Right lobe of liver (tissue), 6 donors: ENCODE data around the gene PON2. TPM values are rescaled to one million over a fixed set of nuclear protein-coding genes. Genes with fewer than 3 reads are reported as not detected.

Experiments used
- ATAC-seq, 4 donors: fragments of 200-7000 bp; cut with Tn5 transposase; one replicate each; pipeline ENCODE4 v1.9.1; 2020; ENCODE audit warnings: mild to moderate bottlenecking in 4 of 4, moderate library complexity in 4 of 4
- DNase-seq, 3 donors: peaks; one replicate each; pipeline ENCODE4 v3.0.0-alpha.2; 2020
- H3K27ac ChIP-seq, 3 donors: fragments of 200-600 bp; one replicate each; pipeline ENCODE4 v1.8.0; 2022
- H3K27me3 ChIP-seq, 2 donors: fragments of 200-600 bp; one replicate each; pipeline ENCODE4 v1.8.0; 2022
- H3K36me3 ChIP-seq, 4 donors: fragments of 200-600 bp; sonication (generic) in 1 of 4; one replicate each; pipeline versions ENCODE4 v1.5.1 to v1.8.0; 2017 to 2022; ENCODE audit warnings: control low read depth in 1 of 4
- H3K4me1 ChIP-seq, 4 donors: fragments of 200-600 bp; sonication (generic) in 1 of 4; one replicate each; pipeline versions ENCODE4 v1.5.1 to v1.8.0; 2017 to 2022; ENCODE audit warnings: control low read depth in 1 of 4
- H3K4me3 ChIP-seq, 3 donors: fragments of 200-600 bp; one replicate each; pipeline ENCODE4 v1.8.0; 2022
- H3K9me3 ChIP-seq, 4 donors: fragments of 200-600 bp; sonication (generic) in 1 of 4; one replicate each; pipeline versions ENCODE4 v1.5.1 to v1.8.0; 2017 to 2022; ENCODE audit warnings: control low read depth in 1 of 4
- CTCF ChIP-seq, 4 donors: fragments of 200-600 bp in 3 of 4; fragments of 450-650 bp in 1 of 4; IDR thresholded peaks; one replicate each; pipeline versions ENCODE4 v1.5.1 to v1.8.0; 2016 to 2022; ENCODE audit warnings: antibody characterized with exemption in 4 of 4, mild to moderate bottlenecking in 2 of 4
- POLR2A ChIP-seq: fragments of 450-650 bp; IDR thresholded peaks from one replicate; pipeline ENCODE4 v1.6.1; 2017; ENCODE audit warnings: antibody characterized with exemption, mild to moderate bottlenecking
- whole genome bisulfite sequencing: methylation state at CpG from one replicate; pipeline ENCODE4 v1.1.6; 2018; ENCODE audit warnings: low coverage, low lambda C conversion rate; ENCODE audit not compliant: insufficient coverage; ENCODE audit errors: missing lambda C conversion rate; 5-methylcytosine and 5-hydroxymethylcytosine counted together
- intact Hi-C, 2 donors: fragments of 100-400 bp; cut with DNase I; formaldehyde crosslinking; loops; one replicate each; pipeline versions ENCODE4 v1.11.2 to v1.14.1; 2022
- long read RNA-seq: library from polyadenylated mRNA; unstranded; transcript quantifications from one replicate; pipeline ENCODE4 v2.0.0, GENCODE V29; 2019
- total RNA-seq, 6 experiments: library from RNA; depleted of rRNA in 2 of 6; stranded (reverse); fragments of >200 nt in 2 of 6; fragmentation: NEBNext Ultra II Directional in 3 of 6; extraction: Animal tissue kit (Norgen Biotek cat#: 25700) in 3 of 6; gene quantifications; one replicate each; pipeline versions ENCODE4 v1.1.0 to v1.2.4, GENCODE V29; 2016 to 2023
- donor health status: DM: no; HTN: yes; CAD: no.
- donor health status: DM: no; HTN: no; CAD: no.
- donor health status: DM: no; HTN: no; CAD: no.
- donor health status: DM: no; HTN: yes; CAD: no.
- donor health status: DM: no; HTN: yes; CAD: no.

The PON2 gene
- 100 to 1,000 TPM in 4 of 6 experiments, 10 to 100 TPM in 2; 78.6 to 273 (median 127) TPM for total RNA-seq
- long read RNA-seq, transcript PON2-218 (9 exons, 1,653 nt) = major isoform, 14 of 30 reads
- long read RNA-seq, partial matches to known transcripts = 9 of 30 reads
- long read RNA-seq, other reads (novel, unspliced or antisense) = 6 of 30 reads

GRCh38 chr7:95434557-95435421, at the start of gene PON2:
Gene PON2, minus strand, starts transcription at chr7:95435028. Its CDS starts 77 bp downstream, at chr7:95434951.
- Histone ChIP-seq H3K4me3 (peak within 1 kb of the TSS; percentile 73 to 87 (median 78)), H3K27me3 (no peaks in the 10 kb centered on the region), H3K9me3 (no peaks in the 10 kb centered on the region), H3K4me1 (peaks cover 0 to 35% (median 12%) of the 10 kb centered on the region in 4 donors), H3K36me3 (no peaks in the 10 kb centered on the region), H3K27ac (peak within 1 kb of the TSS; percentile 91 to 97 (median 93))
- 2% methylated on average over 13 of the region's 58 CpGs for WGBS
- TF ChIP-seq CTCF (IDR thresholded peaks at IDR 0.05) (no peak), POLR2A (peak; percentile 95)
- ATAC-seq (peak; percentile 88 to 99 (median 96)), DNase-seq (peak; percentile 90 to 91 (median 91))
- intact Hi-C loops = no loop called here

- no peak for ATAC-seq
- TF ChIP-seq CTCF (IDR thresholded peaks at IDR 0.05) (no peak), POLR2A (no peak)
- Histone ChIP-seq H3K4me1 (no peaks in the 10 kb centered on the region), H3K9me3 (no peaks in the 10 kb centered on the region), H3K4me3 (no peak overlapping the region), H3K36me3 (no peaks in the 10 kb centered on the region), H3K27me3 (no peaks in the 10 kb centered on the region), H3K27ac (no peak overlapping the region)
- DNase-seq = no peak
- WGBS = 56% methylated on average over 4 of the region's 4 CpGs
- intact Hi-C loops = no loop called here
Measured at GRCh38 chr7:95482424-95482823, 47.6 kb upstream of the PON2 start.

GRCh38 chr7:95481271-95482165, 46.7 kb upstream of the PON2 start:
- Histone ChIP-seq H3K36me3 (no peaks in the 10 kb centered on the region), H3K9me3 (no peaks in the 10 kb centered on the region), H3K4me1 (no peaks in the 10 kb centered on the region), H3K4me3 (no peak overlapping the region), H3K27me3 (no peaks in the 10 kb centered on the region), H3K27ac (no peak overlapping the region)
- no peak for TF ChIP-seq POLR2A
- TF ChIP-seq CTCF (IDR thresholded peaks at IDR 0.05) = no peak
- intact Hi-C loops = no loop called here
- DNase-seq = no peak
- no peak for ATAC-seq
- 88% methylated on average over 2 of the region's 3 CpGs for WGBS

GRCh38 chr7:95479992-95480624, 45.3 kb upstream of the PON2 start:
- TF ChIP-seq POLR2A = no peak
- TF ChIP-seq CTCF (IDR thresholded peaks at IDR 0.05) = no peak
- Histone ChIP-seq H3K4me1 (no peaks in the 10 kb centered on the region), H3K27me3 (no peaks in the 10 kb centered on the region), H3K36me3 (no peaks in the 10 kb centered on the region), H3K4me3 (no peak overlapping the region), H3K27ac (no peak overlapping the region), H3K9me3 (no peaks in the 10 kb centered on the region)
- intact Hi-C loops = no loop called here
- ATAC-seq (no peak), DNase-seq (no peak)
